ENCODE data around the gene USH2A.

Gene USH2A

GRCh38 chr1:216293683-216294082 is 129.6 kb downstream of the USH2A start:
- Histone ChIP-seq H3F3A (ENCODE audit: low read depth) (no peaks in the 10 kb centered on the region), H4K20me1 (ENCODE audit: insufficient read depth, low read length, poor library complexity, severe bottlenecking) (no peaks in the 10 kb centered on the region), H3K27me3 (ENCODE audit: insufficient read depth, low read length, poor library complexity, severe bottlenecking) (no peaks in the 10 kb centered on the region), H3K9ac (ENCODE audit: low read depth, low read length, poor library complexity, severe bottlenecking) (no peak overlapping the region), H3K9me3 (ENCODE audit: insufficient read depth, low read depth, low read length) (no peaks in the 10 kb centered on the region), H3K4me1 (ENCODE audit: insufficient read depth, low read length, poor library complexity, severe bottlenecking) (no peaks in the 10 kb centered on the region), H3K4me3 (ENCODE audit: low read length, poor library complexity, severe bottlenecking) (no peak overlapping the region), H3K9me2 (replicated peaks; ENCODE audit: low read depth, low read length) (no peaks in the 10 kb centered on the region), H3K4me2 (ENCODE audit: low read depth, low read length, poor library complexity, severe bottlenecking) (no peak overlapping the region), H2AFZ (ENCODE audit: low read length) (no peak overlapping the region), H3K36me3 (ENCODE audit: insufficient read depth, low read length) (no peaks in the 10 kb centered on the region), H3K79me2 (ENCODE audit: insufficient read depth, low read length) (no peaks in the 10 kb centered on the region)
- TF ChIP-seq, protein P1, sequence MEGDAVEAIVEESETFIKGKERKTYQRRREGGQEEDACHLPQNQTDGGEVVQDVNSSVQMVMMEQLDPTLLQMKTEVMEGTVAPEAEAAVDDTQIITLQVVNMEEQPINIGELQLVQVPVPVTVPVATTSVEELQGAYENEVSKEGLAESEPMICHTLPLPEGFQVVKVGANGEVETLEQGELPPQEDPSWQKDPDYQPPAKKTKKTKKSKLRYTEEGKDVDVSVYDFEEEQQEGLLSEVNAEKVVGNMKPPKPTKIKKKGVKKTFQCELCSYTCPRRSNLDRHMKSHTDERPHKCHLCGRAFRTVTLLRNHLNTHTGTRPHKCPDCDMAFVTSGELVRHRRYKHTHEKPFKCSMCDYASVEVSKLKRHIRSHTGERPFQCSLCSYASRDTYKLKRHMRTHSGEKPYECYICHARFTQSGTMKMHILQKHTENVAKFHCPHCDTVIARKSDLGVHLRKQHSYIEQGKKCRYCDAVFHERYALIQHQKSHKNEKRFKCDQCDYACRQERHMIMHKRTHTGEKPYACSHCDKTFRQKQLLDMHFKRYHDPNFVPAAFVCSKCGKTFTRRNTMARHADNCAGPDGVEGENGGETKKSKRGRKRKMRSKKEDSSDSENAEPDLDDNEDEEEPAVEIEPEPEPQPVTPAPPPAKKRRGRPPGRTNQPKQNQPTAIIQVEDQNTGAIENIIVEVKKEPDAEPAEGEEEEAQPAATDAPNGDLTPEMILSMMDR (conservative IDR thresholded peaks at IDR 0.05; ENCODE audit: low read length): no peak
- TF ChIP-seq EZH2phosphoT487 (IDR thresholded peaks at IDR 0.05; ENCODE audit: borderline replicate concordance): no peak

DNA sequence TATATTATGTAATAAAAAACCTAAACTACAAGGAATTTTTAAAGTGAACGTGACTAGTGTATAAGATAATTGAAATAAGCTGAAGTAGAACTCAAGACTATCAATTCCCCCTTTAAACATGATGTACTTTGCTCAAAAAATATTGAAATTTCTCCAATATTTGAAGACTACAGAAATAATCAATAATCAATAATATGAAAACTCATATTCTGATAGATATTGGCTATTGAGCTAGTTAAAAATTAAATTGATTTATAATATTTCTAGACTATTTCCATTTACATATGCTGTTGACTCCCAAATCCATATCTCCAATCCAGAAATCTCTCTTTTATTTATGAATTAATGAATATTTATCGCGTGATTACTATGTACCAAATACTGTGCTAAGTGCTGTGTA is 133.2 kb downstream of the USH2A start:
- no peaks in the 10 kb centered on the region for H3K9me2 ChIP-seq (replicated peaks; ENCODE audit: low read depth, low read length)
- no peak overlapping the region for H3K4me2 ChIP-seq (ENCODE audit: low read depth, low read length, poor library complexity, severe bottlenecking)
- no peak overlapping the region for H3K4me3 ChIP-seq (ENCODE audit: low read length, poor library complexity, severe bottlenecking)
- H3F3A ChIP-seq (ENCODE audit: low read depth): no peaks in the 10 kb centered on the region
- no peaks in the 10 kb centered on the region for H3K9me3 ChIP-seq (ENCODE audit: insufficient read depth, low read depth, low read length)
- H2AFZ ChIP-seq (ENCODE audit: low read length): no peak overlapping the region
- TF ChIP-seq, protein P1 (conservative IDR thresholded peaks at IDR 0.05; ENCODE audit: low read length): no peak
- TF ChIP-seq EZH2phosphoT487 (IDR thresholded peaks at IDR 0.05; ENCODE audit: borderline replicate concordance): no peak
- no peaks in the 10 kb centered on the region for H3K27me3 ChIP-seq (ENCODE audit: insufficient read depth, low read length, poor library complexity, severe bottlenecking)
- no peaks in the 10 kb centered on the region for H3K4me1 ChIP-seq (ENCODE audit: insufficient read depth, low read length, poor library complexity, severe bottlenecking)
- H3K79me2 ChIP-seq (ENCODE audit: insufficient read depth, low read length): no peaks in the 10 kb centered on the region
- H4K20me1 ChIP-seq (ENCODE audit: insufficient read depth, low read length, poor library complexity, severe bottlenecking): no peaks in the 10 kb centered on the region
- no peak overlapping the region for H3K9ac ChIP-seq (ENCODE audit: low read depth, low read length, poor library complexity, severe bottlenecking)
- H3K36me3 ChIP-seq (ENCODE audit: insufficient read depth, low read length): no peaks in the 10 kb centered on the region

- no peaks in the 10 kb centered on the region for H4K20me1 ChIP-seq (ENCODE audit: insufficient read depth, low read length, poor library complexity, severe bottlenecking)
- no peak overlapping the region for H3K9ac ChIP-seq (ENCODE audit: low read depth, low read length, poor library complexity, severe bottlenecking)
- H3K4me2 ChIP-seq (ENCODE audit: low read depth, low read length, poor library complexity, severe bottlenecking): no peak overlapping the region
- no peaks in the 10 kb centered on the region for H3K36me3 ChIP-seq (ENCODE audit: insufficient read depth, low read length)
- no peaks in the 10 kb centered on the region for H3F3A ChIP-seq (ENCODE audit: low read depth)
- no peaks in the 10 kb centered on the region for H3K9me2 ChIP-seq (replicated peaks; ENCODE audit: low read depth, low read length)
- no peaks in the 10 kb centered on the region for H3K4me1 ChIP-seq (ENCODE audit: insufficient read depth, low read length, poor library complexity, severe bottlenecking)
- no peaks in the 10 kb centered on the region for H3K79me2 ChIP-seq (ENCODE audit: insufficient read depth, low read length)
- H3K27me3 ChIP-seq (ENCODE audit: insufficient read depth, low read length, poor library complexity, severe bottlenecking): no peaks in the 10 kb centered on the region
- H2AFZ ChIP-seq (ENCODE audit: low read length): no peak overlapping the region
- TF ChIP-seq, protein P1 (conservative IDR thresholded peaks at IDR 0.05; ENCODE audit: low read length): no peak
- no peak for TF ChIP-seq EZH2phosphoT487 (IDR thresholded peaks at IDR 0.05; ENCODE audit: borderline replicate concordance)
- H3K4me3 ChIP-seq (ENCODE audit: low read length, poor library complexity, severe bottlenecking): no peak overlapping the region
- H3K9me3 ChIP-seq (ENCODE audit: insufficient read depth, low read depth, low read length): no peaks in the 10 kb centered on the region
Observed at GRCh38 chr1:216285052-216285451, 138.2 kb downstream of the USH2A start.
